GM12864 (cell line): ENCODE results near the gene ALOX5.

Source experiments
- DNase-seq: peaks from one replicate; pipeline ENCODE4 v3.0.0-alpha.2; 2011; ENCODE audit warnings: low read depth
- H3K4me3 ChIP-seq: 2 replicates; pipeline ENCODE4 v1.5.1; 2011; ENCODE audit warnings: mild to moderate bottlenecking, low read depth, low read length, control low read depth
- TF ChIP-seq, protein P1 (sequence below): IDR thresholded peaks from 2 replicates; pipeline ENCODE4 v1.5.1; 2011; ENCODE audit warnings: low read depth, mild to moderate bottlenecking, moderate library complexity, low read length, control low read depth, inconsistent platforms; ENCODE audit errors: missing control alignments

ALOX5 gene

GRCh38 chr10:45451407-45451806, 77.4 kb downstream of the ALOX5 start:
- no peak overlapping the region for H3K4me3 ChIP-seq
- TF ChIP-seq, protein P1, sequence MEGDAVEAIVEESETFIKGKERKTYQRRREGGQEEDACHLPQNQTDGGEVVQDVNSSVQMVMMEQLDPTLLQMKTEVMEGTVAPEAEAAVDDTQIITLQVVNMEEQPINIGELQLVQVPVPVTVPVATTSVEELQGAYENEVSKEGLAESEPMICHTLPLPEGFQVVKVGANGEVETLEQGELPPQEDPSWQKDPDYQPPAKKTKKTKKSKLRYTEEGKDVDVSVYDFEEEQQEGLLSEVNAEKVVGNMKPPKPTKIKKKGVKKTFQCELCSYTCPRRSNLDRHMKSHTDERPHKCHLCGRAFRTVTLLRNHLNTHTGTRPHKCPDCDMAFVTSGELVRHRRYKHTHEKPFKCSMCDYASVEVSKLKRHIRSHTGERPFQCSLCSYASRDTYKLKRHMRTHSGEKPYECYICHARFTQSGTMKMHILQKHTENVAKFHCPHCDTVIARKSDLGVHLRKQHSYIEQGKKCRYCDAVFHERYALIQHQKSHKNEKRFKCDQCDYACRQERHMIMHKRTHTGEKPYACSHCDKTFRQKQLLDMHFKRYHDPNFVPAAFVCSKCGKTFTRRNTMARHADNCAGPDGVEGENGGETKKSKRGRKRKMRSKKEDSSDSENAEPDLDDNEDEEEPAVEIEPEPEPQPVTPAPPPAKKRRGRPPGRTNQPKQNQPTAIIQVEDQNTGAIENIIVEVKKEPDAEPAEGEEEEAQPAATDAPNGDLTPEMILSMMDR = no peak
- no peak for DNase-seq

GRCh38 chr10:45452268-45452667, 78.3 kb downstream of the ALOX5 start:
- DNase-seq = no peak
- H3K4me3 ChIP-seq = no peak overlapping the region
- TF ChIP-seq, protein P1 = no peak

DNA sequence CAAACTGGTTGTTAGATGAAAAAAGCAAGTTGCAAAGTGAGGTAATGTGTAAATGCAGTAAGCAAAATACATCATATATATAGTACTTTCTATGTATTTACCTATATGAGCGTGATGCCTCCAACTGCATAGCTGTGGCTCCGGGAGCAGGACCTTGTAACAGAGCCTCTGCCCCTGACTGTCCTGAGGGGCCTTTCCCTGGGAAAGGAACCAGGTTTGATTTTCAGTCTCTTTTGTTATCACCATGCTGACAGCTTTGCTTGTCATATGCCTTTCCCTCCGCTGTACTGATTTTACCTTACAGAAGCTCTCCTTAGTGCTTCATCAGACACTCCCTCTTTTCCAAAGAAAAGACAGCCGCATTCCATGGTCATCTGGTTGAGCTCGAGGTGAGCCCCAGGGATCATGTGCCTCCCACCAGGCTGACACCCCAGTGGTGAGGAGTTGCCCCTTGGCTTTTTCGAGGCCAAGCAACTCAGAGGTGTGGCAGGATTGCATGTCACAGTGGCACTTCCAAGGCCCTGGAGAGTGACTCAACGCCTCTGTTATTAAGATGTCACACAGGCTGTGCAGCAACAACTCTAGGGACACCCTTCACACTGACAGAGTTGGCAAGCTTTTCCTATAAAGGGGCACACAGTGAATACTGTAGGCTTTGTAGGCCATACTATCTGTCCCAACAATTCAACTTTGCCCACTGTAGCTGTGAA, 78.9 kb downstream of the ALOX5 start:
- no peak overlapping the region for H3K4me3 ChIP-seq
- no peak for DNase-seq
- TF ChIP-seq, protein P1 = no peak

GRCh38 chr10:45453639-45454255, 79.7 kb downstream of the ALOX5 start:
- TF ChIP-seq, protein P1 = no peak
- no peak for DNase-seq
- no peak overlapping the region for H3K4me3 ChIP-seq

DNA sequence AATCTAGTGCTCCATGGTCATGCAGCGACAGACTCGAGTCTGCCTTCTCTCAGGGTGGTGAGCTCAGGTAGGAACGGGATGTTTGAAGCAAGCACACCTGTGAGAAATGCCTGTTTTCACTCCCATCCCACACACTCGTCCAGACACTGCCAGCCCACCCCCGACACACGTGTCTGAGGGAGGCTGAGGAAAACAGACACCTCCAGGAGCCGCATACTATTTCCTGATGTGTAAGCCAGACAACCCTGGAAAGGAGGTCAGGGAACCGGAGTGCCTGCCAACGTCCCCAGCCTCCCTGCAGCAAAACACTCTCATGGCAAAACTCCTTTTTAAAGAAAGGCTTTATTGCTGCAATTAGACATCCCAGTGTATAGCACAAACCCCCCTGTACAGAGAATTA, 80.2 kb downstream of the ALOX5 start:
- DNase-seq = no peak
- TF ChIP-seq, protein P1 = no peak

GRCh38 chr10:45454859-45455258, 80.8 kb downstream of the ALOX5 start:
- H3K4me3 ChIP-seq = no peak overlapping the region
- TF ChIP-seq, protein P1 = no peak
- no peak for DNase-seq

More for the DNA sequence above, 80.2 kb downstream of the ALOX5 start:
- no peak overlapping the region for H3K4me3 ChIP-seq

DNA sequence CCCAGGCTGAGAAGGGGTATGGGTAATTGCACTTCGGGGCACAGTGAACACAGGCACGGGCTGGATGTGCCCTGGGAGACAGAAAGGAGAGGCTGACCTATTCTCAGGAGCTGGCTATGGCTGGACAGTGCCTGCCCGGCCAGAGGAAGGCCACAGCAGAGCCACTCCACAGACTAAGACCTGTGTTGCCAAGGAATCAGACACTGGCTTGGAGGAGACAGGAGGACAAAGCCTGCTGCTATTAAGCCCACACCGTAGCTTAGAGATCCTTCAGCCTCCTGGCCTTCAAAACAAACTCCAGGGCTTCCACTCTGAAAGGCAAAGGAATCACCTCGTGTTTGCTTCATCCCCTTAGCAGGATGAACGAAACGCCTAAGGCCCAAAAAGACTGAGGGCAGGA, 82.2 kb downstream of the ALOX5 start:
- H3K4me3 ChIP-seq = no peak overlapping the region
- no peak for DNase-seq
- TF ChIP-seq, protein P1 = no peak
